Endothelial cell of umbilical vein (primary cell): ENCODE measurements around the gene AP4S1.

ENCODE experiments used
- CTCF ChIP-seq, 2 donors: IDR thresholded peaks; 1 replicate in 1 of 2; 2 replicates in 1 of 2; pipeline ENCODE4 v1.5.1; 2011; ENCODE audit warnings: low read length in 2 of 2, mild to moderate bottlenecking in 2 of 2, moderate library complexity in 2 of 2, control low read depth in 1 of 2, inconsistent platforms in 1 of 2, low read depth in 1 of 2; ENCODE audit not compliant: insufficient read depth in 1 of 2; ENCODE audit errors: extremely low read depth in 1 of 2
- EZH2 ChIP-seq: IDR thresholded peaks from 2 replicates; pipeline ENCODE4 v1.6.1; 2012; ENCODE audit warnings: borderline replicate concordance, low read depth, mild to moderate bottlenecking, moderate library complexity, low read length, inconsistent platforms; ENCODE audit not compliant: severe bottlenecking
- JUN ChIP-seq: IDR thresholded peaks from 2 replicates; pipeline ENCODE4 v1.6.1; 2011; ENCODE audit warnings: borderline replicate concordance, low read depth; ENCODE audit not compliant: insufficient read length, insufficient read depth
- MAX ChIP-seq: IDR thresholded peaks from 2 replicates; pipeline ENCODE4 v1.6.1; 2011; ENCODE audit not compliant: insufficient read depth, insufficient read length
- MYC ChIP-seq: IDR thresholded peaks from one replicate; pipeline ENCODE4 v1.6.1; 2011; ENCODE audit warnings: mild to moderate bottlenecking, low read depth, low read length
- POLR2A ChIP-seq: IDR thresholded peaks from 2 replicates; pipeline ENCODE4 v1.6.1; 2012; ENCODE audit warnings: low read depth, mild to moderate bottlenecking, control low read depth, low read length
- POLR2AphosphoS5 ChIP-seq: IDR thresholded peaks from 2 replicates; pipeline ENCODE4 v1.6.1; 2012; ENCODE audit warnings: low read depth, mild to moderate bottlenecking, control low read depth, low read length, moderate library complexity; ENCODE audit not compliant: insufficient read depth

GRCh38 chr14:31009836-31010574, 15.4 kb upstream of the AP4S1 start:
- TF ChIP-seq CTCF (IDR thresholded peaks at IDR 0.05; ENCODE audit: extremely low read depth in 1 of 2, insufficient read depth in 1 of 2, low read depth in 1 of 2, low read length in 2 of 2) (no peak), MYC (no peak), EZH2 (no peak), POLR2AphosphoS5 (no peak), POLR2A (no peak), JUN (no peak), MAX (no peak)
